Panc1 (cell line): Measurements from ENCODE around the gene AKAP8L. TPM values are rescaled to one million over a fixed set of nuclear protein-coding genes. Genes with fewer than 3 reads are reported as not detected.

Experiments used
- ATAC-seq: fragments of 200-7000 bp; cut with Tn5 transposase; 2 replicates; pipeline ENCODE4 v1.9.1; 2020; ENCODE audit warnings: mild to moderate bottlenecking, moderate library complexity
- BruUV-seq: library from RNA; stranded (reverse); fragments of 400-500 nt; replicated peaks from 2 replicates; lab custom pipeline; 2021; lab: Mats Ljungman, UMichigan
- CTCF ChIA-PET: fragments of 300-600 bp; sonication (Branson Sonifier 250); formaldehyde crosslinking; loops from one replicate; lab custom pipeline; 2022; ENCODE audit warnings: antibody characterized with exemption; lab: Charles Lee
- POLR2A ChIA-PET: fragments of 300-600 bp; sonication (Branson Sonifier 250); formaldehyde crosslinking; loops from one replicate; lab custom pipeline; 2022; ENCODE audit warnings: antibody characterized with exemption; lab: Charles Lee
- DNase-seq: peaks from one replicate; pipeline ENCODE4 v3.0.0-alpha.2; 2010; ENCODE audit warnings: low read depth, low spot score
- H3K27ac ChIP-seq: 2 replicates; pipeline ENCODE4 v1.5.1; 2011; ENCODE audit warnings: mild to moderate bottlenecking, low read length, inconsistent platforms
- H3K27me3 ChIP-seq: fragments of 200-500 bp; sonication (Bioruptor generic); 2 replicates; pipeline ENCODE4 v1.6.0; 2014; ENCODE audit warnings: low read length, inconsistent platforms; ENCODE audit not compliant: control insufficient read depth, insufficient read depth
- H3K36me3 ChIP-seq: fragments of 200-500 bp; sonication (Bioruptor generic); 2 replicates; pipeline ENCODE4 v1.5.1; 2014; ENCODE audit warnings: inconsistent platforms, mild to moderate bottlenecking, low read length, moderate library complexity; ENCODE audit not compliant: control insufficient read depth, insufficient read depth
- H3K4me1 ChIP-seq: 2 replicates; pipeline ENCODE4 v1.5.1; 2011; ENCODE audit warnings: inconsistent platforms, mild to moderate bottlenecking, low read length, moderate library complexity; ENCODE audit not compliant: control insufficient read depth, insufficient read depth
- H3K4me3 ChIP-seq, 2 experiments: 2 replicates each; pipeline ENCODE4 v1.5.1; 2011 to 2012; ENCODE audit warnings: low read depth in 2 of 2, low read length in 2 of 2, mild to moderate bottlenecking in 2 of 2, inconsistent platforms in 1 of 2, moderate library complexity in 1 of 2
- H3K9me3 ChIP-seq: fragments of 200-500 bp; sonication (Bioruptor generic); 2 replicates; pipeline ENCODE4 v1.5.1; 2014; ENCODE audit warnings: low read depth, mild to moderate bottlenecking, inconsistent platforms, low read length, moderate library complexity; ENCODE audit not compliant: control insufficient read depth, insufficient read depth
- CTCF ChIP-seq: fragments of 450-650 bp; IDR thresholded peaks from 2 replicates; pipeline ENCODE4 v1.5.1; 2017; ENCODE audit warnings: mild to moderate bottlenecking
- POLR2AphosphoS5 ChIP-seq: IDR thresholded peaks from 2 replicates; pipeline ENCODE4 v1.6.1; 2012; ENCODE audit warnings: mild to moderate bottlenecking, low read depth, low read length, moderate library complexity
- REST ChIP-seq, 2 experiments: IDR thresholded peaks; 2 replicates each; pipeline ENCODE4 v1.6.1; 2011 to 2012; ENCODE audit warnings: low read depth in 2 of 2, control low read depth in 1 of 2, low read length in 1 of 2, mild to moderate bottlenecking in 1 of 2, moderate library complexity in 1 of 2; ENCODE audit not compliant: insufficient read depth in 1 of 2
- SIN3A ChIP-seq: IDR thresholded peaks from 2 replicates; pipeline ENCODE4 v1.6.1; 2012; ENCODE audit warnings: low read depth, mild to moderate bottlenecking, low read length, moderate library complexity, borderline replicate concordance; ENCODE audit not compliant: insufficient read depth
- TCF7L2 ChIP-seq: IDR thresholded peaks from 2 replicates; pipeline ENCODE4 v1.6.1; 2011; ENCODE audit warnings: mild to moderate bottlenecking, low read depth, low read length, inconsistent platforms
- in situ Hi-C: cut with HindIII; loops from 2 replicates; pipeline ENCODE4 v1.10.0; 2016; ENCODE audit warnings: low sequenced_read_pairs, low pct_unique_long_range_greater_than_20kb
- intact Hi-C: fragments of 100-400 bp; cut with micrococcal nuclease; formaldehyde crosslinking; loops from one replicate; pipeline ENCODE4 v1.10.0; 2022; ENCODE audit not compliant: unreplicated experiment
- total RNA-seq: library from RNA; stranded (reverse); gene quantifications from one replicate; pipeline ENCODE4 v1.2.1, GENCODE V29; 2021; ENCODE audit not compliant: unreplicated experiment

Gene AKAP8L
- total RNA-seq, 1 experiment from 2014 or later = 65.5 TPM

- Histone ChIP-seq H3K27me3 (no peaks in the 10 kb centered on the region), H3K4me1 (no peaks in the 10 kb centered on the region), H3K4me3 (no peak overlapping the region), H3K27ac (no peak overlapping the region), H3K36me3 (no peaks in the 10 kb centered on the region), H3K9me3 (no peaks in the 10 kb centered on the region)
- TF ChIP-seq SIN3A (no peak), TCF7L2 (no peak), POLR2AphosphoS5 (no peak), REST (IDR thresholded peaks at IDR 0.05; ENCODE audit: insufficient read depth in 1 of 2, low read depth in 2 of 2, low read length in 1 of 2) (no peak), CTCF (no peak)
- DNase-seq (no peak), ATAC-seq (no peak)
- ChIA-PET POLR2A (no interaction called here), CTCF (no interaction called here)
- BruUV-seq = no TSS peak
- intact Hi-C loops (no loop called here), in situ Hi-C loops (no loop called here)
These were observed 37.7 kb upstream of the AKAP8L start for GRCh38 chr19:15456441-15456840.

- intact Hi-C loops (no loop called here), in situ Hi-C loops (no loop called here)
- H3K9me3 ChIP-seq = no peaks in the 10 kb centered on the region
- no peaks in the 10 kb centered on the region for H3K4me1 ChIP-seq
- no peak for ATAC-seq
- TF ChIP-seq TCF7L2 (no peak), CTCF (no peak), SIN3A (no peak), REST (IDR thresholded peaks at IDR 0.05; ENCODE audit: insufficient read depth in 1 of 2, low read depth in 2 of 2, low read length in 1 of 2) (no peak), POLR2AphosphoS5 (no peak)
- ChIA-PET CTCF (no interaction called here), POLR2A (no interaction called here)
- no peak overlapping the region for H3K4me3 ChIP-seq
- BruUV-seq = no TSS peak
- H3K36me3 ChIP-seq = no peaks in the 10 kb centered on the region
- H3K27me3 ChIP-seq = no peaks in the 10 kb centered on the region
- DNase-seq = no peak
- H3K27ac ChIP-seq = no peak overlapping the region
These were observed 37.2 kb upstream of the AKAP8L start for GRCh38 chr19:15455996-15456395.
